HG03097 (cell line): ENCODE measurements around the gene CLPTM1L.
"Not testable (repeated sequence)": the region's sequence is repeated elsewhere in the genome, so short reads cannot be mapped to it uniquely, and the experiment has no call there.

Experiments
- ATAC-seq: cut with Tn5 transposase; IDR thresholded peaks from one replicate; pipeline ENCODE4 v1.9.1; 2021; ENCODE audit not compliant: unreplicated experiment, low FRiP score

The CLPTM1L gene

GRCh38 chr5:1362242-1363015 is 17.5 kb upstream of the CLPTM1L start:
- no peak for ATAC-seq

DNA sequence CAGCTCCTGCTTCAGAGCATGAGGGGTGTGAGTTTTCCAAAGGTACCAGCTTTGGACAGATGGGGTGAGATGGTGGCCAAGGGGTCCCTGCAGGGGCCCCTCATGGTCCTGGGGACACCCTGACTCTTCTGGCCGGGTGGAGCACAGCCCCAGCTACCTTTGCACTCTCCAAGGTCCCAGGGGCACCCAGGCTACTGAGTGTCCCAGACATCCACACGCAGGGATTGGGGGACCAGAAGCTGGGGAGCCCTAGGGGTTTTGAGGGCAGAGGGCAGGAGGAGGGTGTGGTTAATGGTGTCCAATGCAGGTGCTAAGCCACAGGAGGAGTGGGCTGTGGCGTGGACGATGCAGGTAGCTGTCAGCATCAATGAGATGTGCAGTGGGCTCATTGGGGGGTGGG is 16.0 kb upstream of the CLPTM1L start:
- ATAC-seq, result no peak

DNA sequence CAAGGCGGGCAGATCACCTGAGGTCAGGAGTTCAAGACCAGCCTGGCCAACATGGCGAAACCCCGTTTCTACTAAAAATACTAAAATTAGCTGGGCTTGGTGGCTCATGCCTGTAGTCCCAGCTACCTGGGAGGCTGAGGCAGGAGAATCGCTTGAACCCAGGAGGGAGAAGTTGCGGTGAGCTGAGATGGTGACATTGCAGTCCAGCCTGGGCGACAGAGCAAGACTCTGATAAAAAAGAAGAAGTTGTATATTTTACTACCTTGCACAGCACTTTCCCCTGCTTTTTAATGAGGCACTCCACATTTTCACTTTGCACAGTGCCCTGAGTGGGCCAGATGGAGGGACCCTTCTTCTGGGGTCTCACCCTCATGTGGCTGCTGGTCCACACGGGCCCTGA is 15.5 kb upstream of the CLPTM1L start:
- ATAC-seq, result not testable (repeated sequence)

GRCh38 chr5:1359713-1360112 is 14.8 kb upstream of the CLPTM1L start:
- no peak for ATAC-seq

DNA sequence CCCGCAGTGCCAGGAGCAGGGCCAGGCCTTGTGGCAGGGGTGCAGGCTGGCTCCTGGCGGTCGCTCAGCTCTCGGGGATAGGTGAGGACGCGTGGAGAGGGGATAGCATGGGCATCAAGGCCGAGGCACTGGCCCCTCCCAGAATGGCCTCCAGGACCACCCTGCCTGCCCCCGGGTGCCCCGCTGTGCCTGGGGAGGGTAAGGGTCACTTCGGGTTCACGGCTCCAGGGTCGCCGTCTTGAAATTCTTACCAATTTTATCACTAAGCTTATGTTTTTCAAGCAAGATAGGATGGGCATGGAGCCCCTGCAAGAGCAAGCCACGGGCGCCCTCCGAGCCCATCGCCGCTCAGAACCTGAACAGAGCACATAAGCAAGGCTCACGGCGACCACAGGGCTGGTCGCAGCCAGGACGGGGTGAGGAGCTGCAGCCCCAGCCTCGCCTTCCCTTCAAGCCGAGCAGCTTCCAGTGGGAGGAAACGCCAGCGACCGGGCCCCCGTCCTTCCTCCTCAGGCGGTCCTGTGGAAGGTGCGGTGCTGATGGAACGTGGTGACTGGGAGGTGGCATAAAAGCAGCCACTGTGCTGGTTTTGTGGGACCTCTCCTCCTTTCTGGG is 14.2 kb upstream of the CLPTM1L start:
- no peak for ATAC-seq

GRCh38 chr5:1358726-1359025 is 13.8 kb upstream of the CLPTM1L start:
- ATAC-seq, result no peak

- no peak for ATAC-seq
These were observed 13.2 kb upstream of the CLPTM1L start for GRCh38 chr5:1357946-1358725.

- ATAC-seq, result no peak
These were observed 12.2 kb upstream of the CLPTM1L start for GRCh38 chr5:1356873-1357787.

DNA sequence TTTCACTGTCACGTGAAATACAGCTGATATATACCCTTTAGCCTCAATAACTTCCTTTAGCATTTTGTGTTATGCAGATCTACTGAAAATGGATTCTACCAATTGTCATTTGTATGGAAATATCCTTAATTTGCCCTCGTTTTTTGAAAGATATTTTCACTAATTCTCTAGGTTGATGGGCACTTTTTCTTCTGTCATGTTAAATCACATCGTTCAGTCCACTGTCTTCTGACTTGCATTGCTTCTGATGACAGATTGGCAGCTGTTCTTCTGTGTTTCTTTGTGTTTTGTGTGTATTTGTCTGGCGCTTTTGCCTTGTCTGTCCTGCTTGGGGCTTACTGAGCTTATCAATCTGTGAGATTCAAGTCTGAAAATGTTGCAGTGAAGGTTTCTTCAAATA is 9.7 kb upstream of the CLPTM1L start:
- ATAC-seq, result no peak

GRCh38 chr5:1352231-1353219 is 7.6 kb upstream of the CLPTM1L start:
- ATAC-seq, result no peak

- ATAC-seq, result no peak
These were observed 6.3 kb upstream of the CLPTM1L start for GRCh38 chr5:1351156-1351555.

DNA sequence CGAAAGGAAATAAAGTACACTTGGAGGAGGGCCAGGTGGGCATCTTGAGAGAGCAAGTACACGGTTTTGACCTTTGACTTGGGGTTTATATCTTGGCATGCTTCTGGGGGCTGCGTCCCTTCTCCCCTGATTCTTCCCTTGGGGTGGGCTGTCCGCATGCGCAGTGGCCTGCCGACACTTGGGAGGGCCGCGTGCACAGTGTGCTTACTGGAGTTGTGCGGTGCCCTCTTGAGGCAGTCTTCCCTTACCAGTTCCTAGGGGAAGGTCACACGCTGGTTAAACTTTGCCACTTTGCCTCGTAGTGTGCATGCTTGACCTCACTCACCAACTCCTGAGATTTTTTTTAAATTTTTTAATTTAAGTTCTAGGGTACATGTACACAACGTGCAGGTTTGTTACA is 4.3 kb upstream of the CLPTM1L start:
- no peak for ATAC-seq

DNA sequence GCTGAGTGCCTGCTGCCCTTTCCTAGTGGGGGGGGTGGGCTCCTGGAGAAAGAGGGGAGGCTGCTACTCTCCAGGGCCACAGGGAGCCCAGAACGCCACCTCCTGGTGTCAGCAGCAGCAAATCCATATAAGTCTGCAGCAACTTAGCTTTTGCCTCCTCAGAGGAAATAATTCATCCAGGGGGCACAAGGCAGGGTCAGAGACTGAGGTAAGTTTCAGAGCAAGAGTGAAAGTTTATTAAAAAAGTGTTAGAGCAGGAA is 4.0 kb upstream of the CLPTM1L start:
- ATAC-seq, result no peak

DNA sequence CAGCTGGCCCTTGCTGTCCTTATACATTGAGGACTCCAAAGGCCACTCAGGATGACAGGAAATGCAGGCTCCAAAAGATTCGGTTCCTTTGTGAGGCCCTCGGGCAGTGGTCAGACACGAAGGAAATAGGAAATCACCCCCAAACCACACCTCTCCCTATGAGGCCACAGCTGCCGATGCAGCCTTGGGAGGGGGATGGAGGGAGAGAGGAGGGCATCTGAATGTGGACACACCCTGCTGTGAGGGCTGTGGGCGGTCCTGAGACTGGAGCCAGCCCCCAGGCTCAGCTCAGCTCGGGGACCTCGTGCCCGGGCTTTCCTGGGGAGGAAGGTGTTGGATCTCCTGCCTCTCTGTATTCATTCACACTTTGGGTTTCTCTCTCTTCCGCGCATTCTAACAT is 2.7 kb upstream of the CLPTM1L start:
- no peak for ATAC-seq

DNA sequence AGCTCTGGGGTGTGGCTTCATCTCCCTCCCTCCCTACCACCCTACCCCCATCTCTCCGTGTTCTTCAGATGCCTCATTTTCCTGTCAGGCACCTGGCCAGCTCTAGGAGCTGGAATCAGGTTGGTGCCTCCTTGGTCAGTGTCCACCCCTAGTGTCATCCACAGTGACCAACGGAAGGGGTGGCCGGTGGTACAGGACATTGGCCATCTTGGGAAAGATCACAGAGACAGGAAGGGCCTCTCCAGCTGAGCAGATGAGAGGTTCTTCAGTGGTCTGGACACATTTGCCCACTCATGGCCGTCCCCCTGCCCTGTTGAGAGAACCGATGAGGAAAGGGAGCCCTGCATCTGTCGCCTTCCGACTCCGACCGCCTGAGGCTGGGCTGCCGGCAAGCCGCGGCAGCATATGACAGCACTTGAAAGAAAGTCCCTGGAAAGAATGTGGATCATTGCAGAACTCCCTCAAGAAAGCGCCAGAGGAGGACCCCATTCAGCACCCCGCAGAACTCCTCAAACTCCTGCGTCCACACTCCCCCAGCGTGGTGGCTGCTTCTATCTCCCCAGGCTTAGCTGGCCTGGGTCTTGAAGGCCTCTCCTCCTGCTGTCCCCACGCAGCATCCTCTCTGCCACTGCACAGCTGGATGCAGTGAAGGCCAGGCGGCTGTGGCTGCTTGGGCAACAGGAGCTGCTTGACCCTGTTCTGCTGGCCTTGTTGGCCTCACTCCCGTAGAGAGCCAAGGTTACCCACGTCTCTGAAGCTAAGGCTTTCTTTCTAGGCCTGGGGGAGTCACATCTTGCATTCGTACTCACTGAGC is 1.9 kb upstream of the CLPTM1L start:
- no peak for ATAC-seq

DNA sequence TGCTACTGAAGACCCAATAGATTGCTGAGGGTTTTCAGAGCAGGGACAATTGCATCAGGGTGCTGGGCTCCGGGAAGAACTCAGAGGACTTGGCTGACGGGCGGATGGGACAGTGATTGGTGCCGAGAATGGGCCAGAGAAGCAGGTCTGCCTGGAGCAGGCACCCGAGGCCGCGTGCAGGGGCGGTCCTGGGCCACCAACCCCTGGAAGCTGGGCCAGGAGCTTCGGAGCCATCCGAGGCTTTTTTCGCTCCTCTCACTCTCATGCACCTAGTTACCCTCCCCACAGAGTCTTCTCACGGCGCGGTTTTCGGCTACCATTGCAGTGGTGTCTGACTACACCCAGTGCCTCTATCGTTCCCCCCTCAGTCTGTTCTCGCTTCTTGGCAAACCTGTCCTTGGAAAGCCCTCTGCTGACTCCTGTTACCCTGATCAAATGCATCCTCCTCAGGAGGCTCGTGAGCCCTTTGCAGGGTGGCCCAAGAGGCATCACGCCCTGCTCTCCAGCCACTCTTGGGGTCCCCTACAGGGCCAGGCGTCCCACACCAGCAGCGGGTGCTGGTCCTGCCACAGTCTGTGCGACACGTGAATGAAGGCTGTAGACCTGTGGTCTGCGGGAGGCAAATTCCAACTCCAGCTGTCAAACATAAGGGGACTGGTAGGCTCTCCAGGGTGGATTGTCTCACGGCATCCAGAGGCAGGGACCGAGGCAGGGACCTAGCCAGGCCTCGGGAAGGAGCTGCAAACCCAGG is 1.2 kb upstream of the CLPTM1L start:
- ATAC-seq, result no peak

DNA sequence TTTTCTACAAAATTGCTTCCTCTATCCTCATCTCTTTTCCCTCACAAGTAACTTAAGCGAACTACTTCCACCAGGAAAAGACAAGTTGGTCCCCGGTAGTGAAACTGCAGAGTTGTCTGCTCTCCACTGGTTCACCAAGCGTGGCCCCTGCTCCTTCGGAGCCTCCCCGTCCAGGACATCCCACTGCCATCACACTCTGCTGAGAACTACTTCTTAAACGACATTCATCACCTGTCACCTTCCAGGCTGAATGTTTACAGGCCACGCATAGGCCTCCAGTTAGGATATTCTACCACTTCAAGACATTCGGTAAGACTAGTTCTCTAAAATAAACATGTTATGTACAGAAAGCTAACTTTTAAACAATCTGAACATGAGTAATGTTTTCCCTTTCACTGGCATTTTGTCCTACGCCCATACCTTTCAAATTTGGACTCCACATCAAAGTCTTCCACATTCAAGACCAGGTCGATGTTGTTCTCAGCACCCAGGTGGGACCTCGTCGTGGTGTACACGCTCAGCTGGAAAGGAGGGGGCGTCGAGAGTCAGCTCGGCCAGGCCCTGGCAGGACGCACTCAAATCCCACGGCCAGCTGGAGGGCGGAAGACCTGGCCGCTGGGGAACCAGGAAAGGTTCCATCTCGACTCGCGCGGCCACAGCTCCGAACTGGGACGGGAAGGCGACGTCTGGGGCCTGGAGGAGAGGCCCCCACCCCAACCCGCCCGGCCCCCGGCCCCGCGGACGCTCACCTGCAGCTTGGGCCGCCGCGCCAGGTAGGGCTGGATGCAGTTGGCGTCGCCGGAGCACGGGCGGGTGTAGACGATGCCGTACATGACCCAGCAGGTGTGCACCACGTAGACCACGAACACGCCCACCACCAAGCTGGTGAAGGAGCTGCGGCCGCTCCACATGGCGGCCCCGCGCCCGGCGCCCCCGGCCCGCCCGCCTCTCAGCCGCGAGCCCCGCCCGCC is 683 bp downstream of the CLPTM1L start:
- ATAC-seq, result peak; percentile 12
